ENCODE results near the gene PCDHA10. TPM values are rescaled to one million over a fixed set of nuclear protein-coding genes. Genes with fewer than 3 reads are reported as not detected.
"Not testable (repeated sequence)": the region's sequence is repeated elsewhere in the genome, so short reads cannot be mapped to it uniquely, and the experiment has no call there.

The PCDHA10 gene
- total and polyA plus RNA-seq, 12 donors, result under 0.01 to 0.37 (median 0.07) TPM; not detected in 4

GRCh38 chr5:140835622-140836510 lies 19.8 kb upstream of the PCDHA10 start:
- no peaks in the 10 kb centered on the region for H3K4me1 ChIP-seq
- WGBS, 2 donors, result 30 to 39% methylated on average over 103 of the region's 103 CpGs
- H3K27ac ChIP-seq, result no peak overlapping the region
- no peak for ATAC-seq
- TF ChIP-seq CTCF (IDR thresholded peaks at IDR 0.05), result no peak
- H3K27me3 ChIP-seq, result peaks cover 0 to 93% (median 60%) of the 10 kb centered on the region in 7 donors
- H3K36me3 ChIP-seq, result no peaks in the 10 kb centered on the region
- H3K4me3 ChIP-seq, result no peak overlapping the region
- DNase-seq, result no peak
- intact Hi-C loops (cut with DNase I), result loop anchor here in 1 of 10 donors (10.0 kb wide), 1 partner anchor 209 kb away; no protein-coding TSS in a partner anchor
- H3K9me3 ChIP-seq, result peaks cover 0 to 58% (median 7%) of the 10 kb centered on the region in 11 donors

- 16 to 21% methylated on average over 42 to 47 of the region's 47 CpGs for WGBS, 2 donors
- Histone ChIP-seq H3K36me3 (no peaks in the 10 kb centered on the region), H3K27me3 (peaks cover 0 to 92% (median 36%) of the 10 kb centered on the region in 7 donors), H3K4me3 (no peak within 1 kb of the TSS), H3K27ac (no peak within 1 kb of the TSS), H3K4me1 (no peaks in the 10 kb centered on the region), H3K9me3 (peaks cover 0 to 57% (median 8%) of the 10 kb centered on the region in 11 donors)
- intact Hi-C loops (cut with DNase I), result no loop called here
- peak in 3 of 9 donors; percentile 3 to 20 (median 14) for TF ChIP-seq CTCF (IDR thresholded peaks at IDR 0.05)
- ATAC-seq (no peak), DNase-seq (no peak)
These were observed 14.4 kb upstream of the PCDHA10 start, which contains the start of gene PCDHA8 for GRCh38 chr5:140840978-140841962. Gene PCDHA8, plus strand, starts transcription at chr5:140841187. Its CDS starts 135 bp downstream, at chr5:140841322.

- no peak for ATAC-seq
- Histone ChIP-seq H3K4me1 (no peaks in the 10 kb centered on the region), H3K27ac (no peak overlapping the region), H3K4me3 (no peak overlapping the region), H3K9me3 (peaks cover 0 to 56% (median 8%) of the 10 kb centered on the region in 11 donors), H3K36me3 (no peaks in the 10 kb centered on the region), H3K27me3 (peaks cover 0 to 94% (median 44%) of the 10 kb centered on the region in 7 donors)
- no peak for TF ChIP-seq CTCF (IDR thresholded peaks at IDR 0.05)
- 33 to 43% methylated on average over 56 to 87 of the region's 87 CpGs for WGBS, 2 donors
- intact Hi-C loops (cut with DNase I), result no loop called here
- no peak for DNase-seq
These were observed 12.6 kb upstream of the PCDHA10 start for GRCh38 chr5:140842798-140843733.

- DNase-seq; H3K27ac ChIP-seq; H3K4me3 ChIP-seq; intact Hi-C loops (cut with DNase I); H3K4me1 ChIP-seq; H3K36me3 ChIP-seq; ATAC-seq: not testable (repeated sequence)
- peaks cover 0 to 87% (median 49%) of the 10 kb centered on the region in 7 donors for H3K27me3 ChIP-seq
- H3K9me3 ChIP-seq, result peaks cover 0 to 56% (median 5%) of the 10 kb centered on the region in 11 donors
- WGBS, 2 donors, result 12 to 14% methylated on average over 35 to 46 of the region's 48 CpGs
These were observed 7.3 kb upstream of the PCDHA10 start, which contains the start of gene PCDHA9 for GRCh38 chr5:140848139-140849102. Gene PCDHA9, plus strand, starts transcription at chr5:140848382. Its CDS starts 114 bp downstream, at chr5:140848496.

GRCh38 chr5:140849831-140850634 lies 5.7 kb upstream of the PCDHA10 start:
- H3K27me3 ChIP-seq, result peaks cover 0 to 89% (median 49%) of the 10 kb centered on the region in 7 donors
- H3K36me3 ChIP-seq; H3K27ac ChIP-seq; H3K4me3 ChIP-seq; ATAC-seq; H3K4me1 ChIP-seq; DNase-seq; intact Hi-C loops (cut with DNase I): not testable (repeated sequence)
- peaks cover 0 to 44% (median 5%) of the 10 kb centered on the region in 11 donors for H3K9me3 ChIP-seq
- 33 to 39% methylated on average over 52 to 101 of the region's 101 CpGs for WGBS, 2 donors
